ENCODE measurements around the gene PRKG1.
"Not testable (repeated sequence)": the region's sequence is repeated elsewhere in the genome, so short reads cannot be mapped to it uniquely, and the experiment has no call there.

Gene PRKG1

GRCh38 chr10:51729822-51730555 lies 655.7 kb downstream of the PRKG1 start:
- no peak for DNase-seq

- no peak for DNase-seq
Measured at GRCh38 chr10:51733057-51733456, 658.8 kb downstream of the PRKG1 start.

GRCh38 chr10:51743146-51743545 lies 668.9 kb downstream of the PRKG1 start:
- DNase-seq, result no peak

GRCh38 chr10:51744235-51745000 lies 670.1 kb downstream of the PRKG1 start:
- DNase-seq, result no peak

- no peak for DNase-seq
Measured at GRCh38 chr10:51745397-51745796, 671.1 kb downstream of the PRKG1 start.

GRCh38 chr10:51747216-51747615 lies 672.9 kb downstream of the PRKG1 start:
- DNase-seq, result no peak

- DNase-seq, result no peak
Measured at GRCh38 chr10:51748959-51749358, 674.7 kb downstream of the PRKG1 start.

GRCh38 chr10:51758366-51758765 lies 684.1 kb downstream of the PRKG1 start:
- no peak for DNase-seq

GRCh38 chr10:51758838-51759237 lies 684.6 kb downstream of the PRKG1 start:
- not testable (repeated sequence) for DNase-seq

GRCh38 chr10:51759896-51760534 lies 685.7 kb downstream of the PRKG1 start:
- no peak for DNase-seq

- no peak for DNase-seq
Measured at GRCh38 chr10:51760864-51761640, 686.8 kb downstream of the PRKG1 start.

- DNase-seq, result no peak
Measured at GRCh38 chr10:51763746-51764145, 689.5 kb downstream of the PRKG1 start.

- no peak for DNase-seq
Measured at GRCh38 chr10:51765284-51765971, 691.1 kb downstream of the PRKG1 start.

GRCh38 chr10:51766423-51767102 lies 692.3 kb downstream of the PRKG1 start:
- DNase-seq, result no peak

GRCh38 chr10:51767103-51767763 lies 692.9 kb downstream of the PRKG1 start:
- no peak for DNase-seq

- DNase-seq, result no peak
Measured at GRCh38 chr10:51768886-51769465, 694.7 kb downstream of the PRKG1 start.

GRCh38 chr10:51770709-51771108 lies 696.4 kb downstream of the PRKG1 start:
- no peak for DNase-seq

GRCh38 chr10:51772387-51772786 lies 698.1 kb downstream of the PRKG1 start:
- DNase-seq, result no peak

GRCh38 chr10:51773681-51774080 lies 699.4 kb downstream of the PRKG1 start:
- no peak for DNase-seq

GRCh38 chr10:51783941-51784340 lies 709.7 kb downstream of the PRKG1 start:
- no peak for DNase-seq
